Measurements from ENCODE around the gene DLG2.

The DLG2 gene

DNA sequence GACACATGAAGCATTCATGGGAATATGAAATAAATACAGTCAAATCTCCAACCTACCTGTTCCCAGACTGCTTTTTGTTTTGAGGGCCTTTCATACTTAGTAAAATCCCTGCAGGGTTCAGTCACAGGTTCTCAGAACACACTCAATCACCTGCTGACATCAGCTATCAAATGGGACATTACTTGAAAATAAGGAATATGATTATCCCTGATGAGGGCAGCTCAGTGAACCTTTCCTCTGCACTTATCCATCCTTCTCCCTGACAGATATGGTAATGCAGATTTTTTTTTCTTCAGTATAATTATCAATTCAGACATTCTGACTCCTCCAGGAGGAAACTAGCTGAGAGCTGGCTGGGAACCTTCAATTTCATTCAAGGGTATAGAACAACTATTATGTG, 1213.6 kb downstream of the DLG2 start:
- Histone ChIP-seq H3K27me3 (replicated peaks; ENCODE audit: insufficient read depth, low read length) (no peaks in the 10 kb centered on the region), H3F3A (ENCODE audit: insufficient read depth, low read length) (no peaks in the 10 kb centered on the region), H3K9ac (ENCODE audit: low read length) (no peak overlapping the region), H3K9me2 (replicated peaks; ENCODE audit: insufficient read depth, low read length) (no peaks in the 10 kb centered on the region), H3K9me3 (replicated peaks; ENCODE audit: insufficient read depth, low read length) (no peaks in the 10 kb centered on the region), H4K20me1 (ENCODE audit: insufficient read depth, low read length) (no peaks in the 10 kb centered on the region), H3K27ac (ENCODE audit: low read length) (no peak overlapping the region), H3K79me2 (ENCODE audit: low read length) (no peaks in the 10 kb centered on the region), H2AFZ (ENCODE audit: low read length) (no peak overlapping the region), H3K4me1 (ENCODE audit: low read length) (no peaks in the 10 kb centered on the region), H3K36me3 (replicated peaks; ENCODE audit: insufficient read depth, low read length) (no peaks in the 10 kb centered on the region), H3K4me3 (ENCODE audit: low read length) (no peak overlapping the region), H3K4me2 (ENCODE audit: low read depth, low read length) (no peak overlapping the region)
- no peak for TF ChIP-seq EZH2 (optimal IDR thresholded peaks at IDR 0.05; ENCODE audit: low read depth, low read length)
- no peak for TF ChIP-seq EZH2phosphoT487 (IDR thresholded peaks at IDR 0.05; ENCODE audit: low read length)
- TF ChIP-seq, protein P1, sequence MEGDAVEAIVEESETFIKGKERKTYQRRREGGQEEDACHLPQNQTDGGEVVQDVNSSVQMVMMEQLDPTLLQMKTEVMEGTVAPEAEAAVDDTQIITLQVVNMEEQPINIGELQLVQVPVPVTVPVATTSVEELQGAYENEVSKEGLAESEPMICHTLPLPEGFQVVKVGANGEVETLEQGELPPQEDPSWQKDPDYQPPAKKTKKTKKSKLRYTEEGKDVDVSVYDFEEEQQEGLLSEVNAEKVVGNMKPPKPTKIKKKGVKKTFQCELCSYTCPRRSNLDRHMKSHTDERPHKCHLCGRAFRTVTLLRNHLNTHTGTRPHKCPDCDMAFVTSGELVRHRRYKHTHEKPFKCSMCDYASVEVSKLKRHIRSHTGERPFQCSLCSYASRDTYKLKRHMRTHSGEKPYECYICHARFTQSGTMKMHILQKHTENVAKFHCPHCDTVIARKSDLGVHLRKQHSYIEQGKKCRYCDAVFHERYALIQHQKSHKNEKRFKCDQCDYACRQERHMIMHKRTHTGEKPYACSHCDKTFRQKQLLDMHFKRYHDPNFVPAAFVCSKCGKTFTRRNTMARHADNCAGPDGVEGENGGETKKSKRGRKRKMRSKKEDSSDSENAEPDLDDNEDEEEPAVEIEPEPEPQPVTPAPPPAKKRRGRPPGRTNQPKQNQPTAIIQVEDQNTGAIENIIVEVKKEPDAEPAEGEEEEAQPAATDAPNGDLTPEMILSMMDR (IDR thresholded peaks at IDR 0.05; ENCODE audit: low read length): no peak
- no peak for DNase-seq

DNA sequence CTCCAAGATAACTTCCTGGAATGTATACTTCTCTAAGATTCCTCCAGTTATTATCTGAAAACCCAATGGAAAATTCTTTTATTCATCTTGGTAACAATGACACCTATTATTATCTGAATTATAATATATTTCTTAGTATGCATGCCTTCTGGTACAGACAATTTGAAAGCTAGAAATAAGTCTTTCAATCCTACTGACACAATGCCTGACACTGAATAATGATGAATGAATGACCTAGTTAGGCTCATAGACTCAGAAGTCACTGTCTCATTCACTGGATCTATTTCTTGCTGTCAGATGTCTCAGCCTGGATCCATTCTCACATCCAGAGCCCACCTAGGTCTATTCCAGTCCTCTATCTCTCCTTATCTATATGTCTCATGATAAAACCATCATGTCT, 1214.3 kb downstream of the DLG2 start:
- no peak overlapping the region for H3K27ac ChIP-seq (ENCODE audit: low read length)
- no peak overlapping the region for H3K4me2 ChIP-seq (ENCODE audit: low read depth, low read length)
- H3F3A ChIP-seq (ENCODE audit: insufficient read depth, low read length): no peaks in the 10 kb centered on the region
- H3K9ac ChIP-seq (ENCODE audit: low read length): no peak overlapping the region
- H3K4me1 ChIP-seq (ENCODE audit: low read length): no peaks in the 10 kb centered on the region
- no peaks in the 10 kb centered on the region for H4K20me1 ChIP-seq (ENCODE audit: insufficient read depth, low read length)
- H3K36me3 ChIP-seq (replicated peaks; ENCODE audit: insufficient read depth, low read length): no peaks in the 10 kb centered on the region
- H3K9me3 ChIP-seq (replicated peaks; ENCODE audit: insufficient read depth, low read length): no peaks in the 10 kb centered on the region
- DNase-seq: no peak
- no peaks in the 10 kb centered on the region for H3K79me2 ChIP-seq (ENCODE audit: low read length)
- TF ChIP-seq EZH2 (optimal IDR thresholded peaks at IDR 0.05; ENCODE audit: low read depth, low read length) (no peak), EZH2phosphoT487 (IDR thresholded peaks at IDR 0.05; ENCODE audit: low read length) (no peak)
- TF ChIP-seq, protein P1 (IDR thresholded peaks at IDR 0.05; ENCODE audit: low read length): no peak
- no peaks in the 10 kb centered on the region for H3K9me2 ChIP-seq (replicated peaks; ENCODE audit: insufficient read depth, low read length)
- H3K4me3 ChIP-seq (ENCODE audit: low read length): no peak overlapping the region
- H3K27me3 ChIP-seq (replicated peaks; ENCODE audit: insufficient read depth, low read length): no peaks in the 10 kb centered on the region
- H2AFZ ChIP-seq (ENCODE audit: low read length): no peak overlapping the region

GRCh38 chr11:84408946-84409411, 1218.2 kb downstream of the DLG2 start:
- H3K9me2 ChIP-seq (replicated peaks; ENCODE audit: insufficient read depth, low read length): no peaks in the 10 kb centered on the region
- no peaks in the 10 kb centered on the region for H3K27me3 ChIP-seq (replicated peaks; ENCODE audit: insufficient read depth, low read length)
- no peak overlapping the region for H3K9ac ChIP-seq (ENCODE audit: low read length)
- no peaks in the 10 kb centered on the region for H3F3A ChIP-seq (ENCODE audit: insufficient read depth, low read length)
- no peak for DNase-seq
- no peak overlapping the region for H3K4me3 ChIP-seq (ENCODE audit: low read length)
- no peak overlapping the region for H3K4me2 ChIP-seq (ENCODE audit: low read depth, low read length)
- H3K36me3 ChIP-seq (replicated peaks; ENCODE audit: insufficient read depth, low read length): no peaks in the 10 kb centered on the region
- H2AFZ ChIP-seq (ENCODE audit: low read length): no peak overlapping the region
- no peaks in the 10 kb centered on the region for H3K9me3 ChIP-seq (replicated peaks; ENCODE audit: insufficient read depth, low read length)
- no peak overlapping the region for H3K27ac ChIP-seq (ENCODE audit: low read length)
- H3K79me2 ChIP-seq (ENCODE audit: low read length): no peaks in the 10 kb centered on the region
- no peaks in the 10 kb centered on the region for H4K20me1 ChIP-seq (ENCODE audit: insufficient read depth, low read length)
- H3K4me1 ChIP-seq (ENCODE audit: low read length): no peaks in the 10 kb centered on the region
- TF ChIP-seq EZH2 (optimal IDR thresholded peaks at IDR 0.05; ENCODE audit: low read depth, low read length) (no peak), EZH2phosphoT487 (IDR thresholded peaks at IDR 0.05; ENCODE audit: low read length) (no peak)
- TF ChIP-seq, protein P1 (IDR thresholded peaks at IDR 0.05; ENCODE audit: low read length): no peak

Measured in MM.1S (cell line).